Coronary artery (tissue), 2 donors: ENCODE measurements around the gene MAPK8IP2.
A peak's percentile ranks its signal among the peaks of the same experiment; 100 is the strongest.

Source experiments
- DNase-seq: peaks from one replicate; pipeline ENCODE4 v3.0.0-alpha.2; 2017; ENCODE audit warnings: low spot score
- H3K27ac ChIP-seq, 2 donors: fragments of 200-600 bp; sonication (generic); one replicate each; pipeline ENCODE4 v1.5.1; 2016 to 2019
- H3K4me3 ChIP-seq: fragments of 200-600 bp; sonication (generic); 2 replicates; pipeline ENCODE4 v1.5.1; 2016; ENCODE audit warnings: mild to moderate bottlenecking, moderate library complexity
- CTCF ChIP-seq: fragments of 200-600 bp; sonication (generic); IDR thresholded peaks from one replicate; pipeline ENCODE4 v1.5.1; 2019; ENCODE audit warnings: antibody characterized with exemption

MAPK8IP2 gene

GRCh38 chr22:50600538-50600937 lies at the start of gene MAPK8IP2:
Gene MAPK8IP2 (plus strand): TSS chr22:50600793. CDS start chr22:50600819, 26 bp downstream.
- Histone ChIP-seq H3K4me3 (peak within 1 kb of the TSS; percentile 67), H3K27ac (no peak within 1 kb of the TSS)
- DNase-seq = no peak
- no peak for TF ChIP-seq CTCF

GRCh38 chr22:50551160-50551752 lies 49.3 kb upstream of the MAPK8IP2 start:
- Histone ChIP-seq H3K4me3 (no peak overlapping the region), H3K27ac (no peak overlapping the region)
- DNase-seq = no peak
- TF ChIP-seq CTCF = no peak

GRCh38 chr22:50553310-50553709 lies 47.3 kb upstream of the MAPK8IP2 start:
- TF ChIP-seq CTCF = no peak
- no peak overlapping the region for H3K27ac ChIP-seq
- no peak for DNase-seq
- no peak overlapping the region for H3K4me3 ChIP-seq

- TF ChIP-seq CTCF = no peak
- Histone ChIP-seq H3K27ac (no peak overlapping the region), H3K4me3 (no peak overlapping the region)
- DNase-seq = no peak
These were observed 43.9 kb upstream of the MAPK8IP2 start for GRCh38 chr22:50556703-50557102.

- no peak for TF ChIP-seq CTCF
- DNase-seq = no peak
- no peak overlapping the region for H3K4me3 ChIP-seq
- H3K27ac ChIP-seq = no peak overlapping the region
These were observed 40.6 kb upstream of the MAPK8IP2 start for GRCh38 chr22:50560034-50560433.

GRCh38 chr22:50561401-50562358 lies 38.9 kb upstream of the MAPK8IP2 start:
- no peak for TF ChIP-seq CTCF
- no peak overlapping the region for H3K4me3 ChIP-seq
- H3K27ac ChIP-seq = no peak overlapping the region
- DNase-seq = no peak
